Stimulated activated effector memory CD8-positive, alpha-beta T cell treated with anti-CD3 and anti-CD28 coated beads, Interleukin-12 subunit alpha, Interleukin-12 subunit beta, amount 100 ng/mL, for 72 hours (primary cell): ENCODE results near the gene MAPK14.
A peak's percentile ranks its signal among the peaks of the same experiment; 100 is the strongest.
"Not testable (repeated sequence)": the region's sequence is repeated elsewhere in the genome, so short reads cannot be mapped to it uniquely, and the experiment has no call there.

ENCODE experiments used
- ATAC-seq: fragments of 150-1000 bp; cut with Tn5 transposase; 2 replicates; pipeline ENCODE4 v1.10.0; 2021
- DNase-seq, 2 donors: peaks; one replicate each; pipeline ENCODE4 v3.0.0; 2021 to 2022; ENCODE audit warnings: low spot score in 2 of 2
- H3K27ac Mint-ChIP-seq: one replicate; pipeline ENCODE4 v1.8.0; 2022; ENCODE audit warnings: mild to moderate bottlenecking, mixed read lengths
- H3K36me3 Mint-ChIP-seq: one replicate; pipeline ENCODE4 v1.8.0; 2022; ENCODE audit warnings: mild to moderate bottlenecking, mixed read lengths
- H3K4me1 Mint-ChIP-seq: one replicate; pipeline ENCODE4 v1.8.0; 2022; ENCODE audit warnings: mixed read lengths
- H3K4me3 Mint-ChIP-seq: one replicate; pipeline ENCODE4 v1.8.0; 2022; ENCODE audit warnings: mild to moderate bottlenecking, mixed read lengths
- H3K9me3 Mint-ChIP-seq: one replicate; pipeline ENCODE4 v1.8.0; 2022; ENCODE audit warnings: mixed read lengths

The MAPK14 gene

GRCh38 chr6:36126553-36127458 lies 99.2 kb downstream of the MAPK14 start:
- Mint-ChIP-seq H3K36me3 (peaks cover 38% of the 10 kb centered on the region), H3K4me1 (peaks cover 59% of the 10 kb centered on the region), H3K4me3 (peak overlapping the region; percentile 0), H3K27ac (peak overlapping the region; percentile 8), H3K9me3 (no peaks in the 10 kb centered on the region)
- DNase-seq (no peak), ATAC-seq (no peak)

GRCh38 chr6:36127462-36128016 lies 99.9 kb downstream of the MAPK14 start:
- Mint-ChIP-seq H3K4me3 (no peak overlapping the region), H3K27ac (peak overlapping the region; percentile 8), H3K4me1 (peaks cover 59% of the 10 kb centered on the region), H3K36me3 (peaks cover 38% of the 10 kb centered on the region), H3K9me3 (no peaks in the 10 kb centered on the region)
- DNase-seq (no peak), ATAC-seq (no peak)

- ATAC-seq (no peak), DNase-seq (no peak)
- Mint-ChIP-seq H3K36me3 (peaks cover 38% of the 10 kb centered on the region), H3K27ac (no peak overlapping the region), H3K9me3 (no peaks in the 10 kb centered on the region), H3K4me1 (peaks cover 59% of the 10 kb centered on the region), H3K4me3 (no peak overlapping the region)
Measured at GRCh38 chr6:36128073-36128472, 100.5 kb downstream of the MAPK14 start.

- Mint-ChIP-seq H3K36me3 (peaks cover 42% of the 10 kb centered on the region), H3K4me3 (peak overlapping the region; percentile 85), H3K4me1 (peaks cover 59% of the 10 kb centered on the region), H3K27ac (peak overlapping the region; percentile 90), H3K9me3 (no peaks in the 10 kb centered on the region)
- DNase-seq (no peak), ATAC-seq (no peak)
Measured at GRCh38 chr6:36128793-36129192, 101.2 kb downstream of the MAPK14 start.

- Mint-ChIP-seq H3K4me1 (peaks cover 57% of the 10 kb centered on the region), H3K27ac (peak overlapping the region; percentile 90), H3K36me3 (peaks cover 43% of the 10 kb centered on the region), H3K4me3 (peak overlapping the region; percentile 85)
- DNase-seq, H3K9me3 Mint-ChIP-seq, ATAC-seq: not testable (repeated sequence)
Measured at GRCh38 chr6:36129334-36129733, 101.7 kb downstream of the MAPK14 start.

GRCh38 chr6:36129941-36130666 lies 102.5 kb downstream of the MAPK14 start, which contains the start of gene MAPK13:
Gene MAPK13 (plus strand): TSS chr6:36130513. CDS start chr6:36130583, 70 bp downstream.
- peak within 1 kb of the TSS; percentile 85 for H3K4me3 Mint-ChIP-seq
- H3K4me1 Mint-ChIP-seq, result peaks cover 54% of the 10 kb centered on the region

GRCh38 chr6:36130667-36131510 lies 103.3 kb downstream of the MAPK14 start:
- Mint-ChIP-seq H3K36me3 (peaks cover 58% of the 10 kb centered on the region), H3K4me3 (peak overlapping the region; percentile 85), H3K27ac (peak overlapping the region; percentile 92), H3K9me3 (no peaks in the 10 kb centered on the region), H3K4me1 (peaks cover 59% of the 10 kb centered on the region)
- DNase-seq (peak; percentile 49 to 80), ATAC-seq (peak; percentile 74)

More at GRCh38 chr6:36129941-36130666, 102.5 kb downstream of the MAPK14 start, which contains the start of gene MAPK13:
- ATAC-seq (peak; percentile 5), DNase-seq (peak in 1 of 2 donors; percentile 29)
- H3K9me3 Mint-ChIP-seq, result no peaks in the 10 kb centered on the region
- peaks cover 50% of the 10 kb centered on the region for H3K36me3 Mint-ChIP-seq
- peak within 1 kb of the TSS; percentile 92 for H3K27ac Mint-ChIP-seq

- H3K36me3 Mint-ChIP-seq, result peaks cover 66% of the 10 kb centered on the region
- peaks cover 52% of the 10 kb centered on the region for H3K4me1 Mint-ChIP-seq
- DNase-seq, result peak; percentile 31 to 75
- peak overlapping the region; percentile 85 for H3K4me3 Mint-ChIP-seq
- peak; percentile 91 for ATAC-seq
- H3K27ac Mint-ChIP-seq, result peak overlapping the region; percentile 92
- H3K9me3 Mint-ChIP-seq, result no peaks in the 10 kb centered on the region
Measured at GRCh38 chr6:36131511-36132245, 104.1 kb downstream of the MAPK14 start.

- peaks cover 45% of the 10 kb centered on the region for H3K4me1 Mint-ChIP-seq
- no peaks in the 10 kb centered on the region for H3K9me3 Mint-ChIP-seq
- ATAC-seq (no peak), DNase-seq (no peak)
- H3K4me3 Mint-ChIP-seq, result peak overlapping the region; percentile 85
- H3K27ac Mint-ChIP-seq, result peak overlapping the region; percentile 92
- peaks cover 73% of the 10 kb centered on the region for H3K36me3 Mint-ChIP-seq
Measured at GRCh38 chr6:36132246-36132895, 104.8 kb downstream of the MAPK14 start.

- DNase-seq (no peak), ATAC-seq (no peak)
- no peaks in the 10 kb centered on the region for H3K9me3 Mint-ChIP-seq
- peaks cover 40% of the 10 kb centered on the region for H3K4me1 Mint-ChIP-seq
- H3K27ac Mint-ChIP-seq, result peak overlapping the region; percentile 43
- peak overlapping the region; percentile 85 for H3K4me3 Mint-ChIP-seq
- H3K36me3 Mint-ChIP-seq, result peaks cover 81% of the 10 kb centered on the region
Measured at GRCh38 chr6:36133148-36133547, 105.5 kb downstream of the MAPK14 start.

GRCh38 chr6:36133912-36134311 lies 106.3 kb downstream of the MAPK14 start:
- DNase-seq (no peak), ATAC-seq (no peak)
- peaks cover 89% of the 10 kb centered on the region for H3K36me3 Mint-ChIP-seq
- H3K9me3 Mint-ChIP-seq, result no peaks in the 10 kb centered on the region
- peak overlapping the region; percentile 43 for H3K27ac Mint-ChIP-seq
- no peak overlapping the region for H3K4me3 Mint-ChIP-seq
- H3K4me1 Mint-ChIP-seq, result peaks cover 42% of the 10 kb centered on the region

- no peak overlapping the region for H3K4me3 Mint-ChIP-seq
- H3K27ac Mint-ChIP-seq, result no peak overlapping the region
- H3K9me3 Mint-ChIP-seq, result no peaks in the 10 kb centered on the region
- H3K4me1 Mint-ChIP-seq, result peaks cover 47% of the 10 kb centered on the region
- no peak for DNase-seq
- ATAC-seq, result no peak
- H3K36me3 Mint-ChIP-seq, result peaks cover 95% of the 10 kb centered on the region
Measured at GRCh38 chr6:36135053-36135731, 107.6 kb downstream of the MAPK14 start.

GRCh38 chr6:36136034-36136433 lies 108.4 kb downstream of the MAPK14 start:
- ATAC-seq (no peak), DNase-seq (no peak)
- Mint-ChIP-seq H3K27ac (no peak overlapping the region), H3K9me3 (no peaks in the 10 kb centered on the region), H3K4me3 (no peak overlapping the region), H3K4me1 (peaks cover 52% of the 10 kb centered on the region), H3K36me3 (peaks cover 97% of the 10 kb centered on the region)
